ENCODE measurements around the gene CALY. TPM values are rescaled to one million over a fixed set of nuclear protein-coding genes. Genes with fewer than 3 reads are reported as not detected.

Gene CALY
- total RNA-seq, 1 experiment from 2014 or later = 0.47 TPM

- no peaks in the 10 kb centered on the region for H3K9me3 ChIP-seq (ENCODE audit: control insufficient read depth in 1 of 2, insufficient read depth in 1 of 2, low read depth in 1 of 2, low read length in 2 of 2)
- H2AFZ ChIP-seq (ENCODE audit: low read depth, low read length, poor library complexity, severe bottlenecking) = no peak overlapping the region
- peaks cover 0 to 6% of the 10 kb centered on the region in 2 experiments; a peak in 1 of 4 replicates for H3K4me1 ChIP-seq (ENCODE audit: control insufficient read depth in 1 of 2, insufficient read depth in 2 of 2, low read length in 2 of 2)
- no peak for DNase-seq (ENCODE audit: low read depth, low spot score)
- ChIA-PET POLR2A (no interaction called here), RAD21 (ENCODE audit: low non-redundant PET in 1 of 2, low total read pairs in 2 of 2, uncharacterized antibody in 2 of 2, unreplicated experiment in 2 of 2) (no interaction called here), CTCF (no interaction called here)
- no peaks in the 10 kb centered on the region for H3K79me2 ChIP-seq (ENCODE audit: insufficient read depth, low read length)
- H3K9ac ChIP-seq (ENCODE audit: low read length) = no peak overlapping the region
- no peaks in the 10 kb centered on the region for H4K20me1 ChIP-seq (ENCODE audit: insufficient read depth)
- no peak overlapping the region for H3K4me3 ChIP-seq (replicated peaks in 1 of 2; ENCODE audit: low read depth in 1 of 2, low read length in 2 of 2)
- intact Hi-C loops (cut with micrococcal nuclease) = no loop called here
- no peak for ATAC-seq
- no TSS peak for BruUV-seq (replicated peaks)
- H3K27ac ChIP-seq (ENCODE audit: low read depth, low read length) = no peak overlapping the region
- no peak overlapping the region for H3K4me2 ChIP-seq (ENCODE audit: low read length)
- no peaks in the 10 kb centered on the region for H3K9me2 ChIP-seq (ENCODE audit: insufficient read depth)
- H3K36me3 ChIP-seq (ENCODE audit: control insufficient read depth in 1 of 2, insufficient read depth in 2 of 2, low read length in 2 of 2) = peaks cover 0 to 4% of the 10 kb centered on the region in 2 experiments; a peak in 3 of 4 replicates
- no peak for TF ChIP-seq EGR1 (IDR thresholded peaks at IDR 0.05; ENCODE audit: low read depth)
- TF ChIP-seq YY1 (IDR thresholded peaks at IDR 0.05; ENCODE audit: extremely low read depth, insufficient replicate concordance, low read depth, low read length) = no peak
- TF ChIP-seq JUND (IDR thresholded peaks at IDR 0.05) = no peak
- TF ChIP-seq SIN3A (IDR thresholded peaks at IDR 0.05; ENCODE audit: low read depth) = no peak
- no peak for TF ChIP-seq POLR2A (IDR thresholded peaks at IDR 0.05; ENCODE audit: borderline replicate concordance, extremely low read depth, insufficient read depth, insufficient read length)
- no peak for TF ChIP-seq RAD21 (IDR thresholded peaks at IDR 0.05; ENCODE audit: low read depth)
- no peak for TF ChIP-seq ZBTB33 (IDR thresholded peaks at IDR 0.05; ENCODE audit: extremely low read depth, insufficient replicate concordance, low read length)
- TF ChIP-seq EZH2 (IDR thresholded peaks at IDR 0.05) = no peak
- no peak for TF ChIP-seq EZH2phosphoT487 (IDR thresholded peaks at IDR 0.05; ENCODE audit: borderline replicate concordance)
- TF ChIP-seq CBX3 (IDR thresholded peaks at IDR 0.05; ENCODE audit: low read depth) = no peak
- H3K27me3 ChIP-seq (ENCODE audit: insufficient read depth, low read length) = no peaks in the 10 kb centered on the region
Measured at GRCh38 chr10:133295426-133296320, 41.0 kb downstream of the CALY start.

Data from HCT116 (cell line).